IgD-negative memory B cell (primary cell): ENCODE results near the gene CDKN2B. TPM values are rescaled to one million over a fixed set of nuclear protein-coding genes. Genes with fewer than 3 reads are reported as not detected.
"Not testable (repeated sequence)": the region's sequence is repeated elsewhere in the genome, so short reads cannot be mapped to it uniquely, and the experiment has no call there.

Source experiments
- H3K27ac Mint-ChIP-seq, 3 donors: one replicate each; pipeline ENCODE4 v1.8.0; 2020 to 2022; ENCODE audit warnings: mild to moderate bottlenecking in 3 of 3, mixed read lengths in 3 of 3, moderate library complexity in 1 of 3
- H3K27me3 Mint-ChIP-seq: one replicate; pipeline ENCODE4 v1.8.0; 2021; ENCODE audit warnings: mixed read lengths
- H3K36me3 Mint-ChIP-seq: one replicate; pipeline ENCODE4 v1.8.0; 2020; ENCODE audit warnings: mild to moderate bottlenecking, mixed read lengths
- H3K4me1 Mint-ChIP-seq, 3 donors: one replicate each; pipeline ENCODE4 v1.8.0; 2020 to 2022; ENCODE audit warnings: mixed read lengths in 3 of 3, mild to moderate bottlenecking in 1 of 3
- H3K4me3 Mint-ChIP-seq, 4 donors: one replicate each; pipeline ENCODE4 v1.8.0; 2020 to 2022; ENCODE audit warnings: mild to moderate bottlenecking in 4 of 4, mixed read lengths in 4 of 4, moderate library complexity in 3 of 4
- H3K9me3 Mint-ChIP-seq, 3 donors: one replicate each; pipeline ENCODE4 v1.8.0; 2020 to 2021; ENCODE audit warnings: mixed read lengths in 3 of 3, mild to moderate bottlenecking in 1 of 3
- polyA plus RNA-seq: library from polyadenylated mRNA; unstranded; fragments of 300-500 nt; fragmentation: Illumina TruSeq; gene quantifications from one replicate; pipeline ENCODE4 v1.2.3, GENCODE V29; 2021

The CDKN2B gene
- polyA plus RNA-seq = 0.23 TPM

DNA sequence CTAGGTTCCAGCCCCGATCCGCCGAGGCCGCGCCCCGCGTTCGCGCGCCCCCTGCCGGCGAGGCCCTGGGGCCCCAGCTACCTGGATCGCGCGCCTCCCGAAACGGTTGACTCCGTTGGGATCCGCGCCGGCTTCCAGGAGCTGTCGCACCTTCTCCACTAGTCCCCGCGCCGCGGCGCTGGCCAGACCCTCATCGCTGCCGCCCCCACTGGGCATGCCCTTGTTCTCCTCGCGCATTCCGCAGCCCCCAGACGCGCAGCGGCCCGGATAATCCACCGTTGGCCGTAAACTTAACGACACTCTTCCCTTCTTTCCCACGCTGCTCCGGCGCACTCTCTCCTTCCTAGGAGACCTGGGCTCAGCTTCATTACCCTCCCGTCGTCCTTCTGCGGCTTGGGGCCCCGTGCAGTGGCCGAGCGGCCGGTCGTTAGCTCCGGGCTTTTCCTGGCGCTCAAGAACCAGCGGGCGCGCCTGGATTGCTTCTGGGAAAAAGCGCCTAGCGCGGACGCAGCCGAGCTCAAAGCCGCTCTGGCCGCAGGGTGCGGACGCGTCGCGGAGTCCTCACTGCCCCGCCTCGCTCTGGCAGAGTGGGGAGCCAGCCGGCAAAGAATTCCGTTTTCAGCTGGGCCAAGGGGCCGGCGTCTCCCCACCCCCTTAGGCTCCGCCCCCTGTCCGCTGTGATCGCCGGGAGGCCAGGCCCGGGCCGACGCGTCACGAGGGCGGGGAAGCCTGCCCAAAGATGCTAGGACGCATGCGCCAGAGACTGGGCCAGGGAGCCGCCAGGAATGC, at the start of gene CDKN2B:
Gene CDKN2B (minus strand): TSS at position 589 of the 789 bp plus-strand sequence. CDS start 352 bp downstream, at position 237.
- peaks cover 0 to 27% (median 18%) of the 10 kb centered on the region in 3 donors for H3K4me1 Mint-ChIP-seq
- H3K4me3 Mint-ChIP-seq = peak within 1 kb of the TSS; percentile 90 to 95 (median 94)
- peaks cover 0 to 1% (median 0%) of the 10 kb centered on the region in 3 donors for H3K9me3 Mint-ChIP-seq
- H3K36me3 Mint-ChIP-seq = peaks cover 6% of the 10 kb centered on the region
- H3K27me3 Mint-ChIP-seq = peaks cover 23% of the 10 kb centered on the region
- H3K27ac Mint-ChIP-seq = peak within 1 kb of the TSS; percentile 77 to 91 (median 90)

- not testable (repeated sequence) for H3K4me1 Mint-ChIP-seq, H3K27me3 Mint-ChIP-seq, H3K4me3 Mint-ChIP-seq, H3K27ac Mint-ChIP-seq, H3K9me3 Mint-ChIP-seq, H3K36me3 Mint-ChIP-seq
Observed at GRCh38 chr9:22057972-22058371, 48.9 kb upstream of the CDKN2B start.

DNA sequence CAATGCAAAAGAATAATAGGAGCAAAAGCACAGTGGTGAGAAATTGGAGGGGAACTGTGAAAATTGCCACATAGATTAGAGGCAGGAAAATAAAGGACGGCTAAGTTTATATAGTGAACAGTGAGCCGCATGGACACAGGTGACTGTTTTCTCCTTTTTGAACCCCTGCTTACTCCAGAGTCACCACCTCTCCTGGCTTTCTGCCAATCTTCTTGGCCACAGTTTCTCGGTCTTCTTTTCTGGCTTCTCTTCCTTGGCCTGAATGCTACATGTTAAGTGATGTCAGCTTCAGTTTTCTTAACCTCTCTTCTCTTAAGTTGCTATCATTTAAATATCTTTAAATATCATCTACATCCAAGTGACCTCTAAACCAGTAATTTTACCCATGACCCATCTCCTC, 47.3 kb upstream of the CDKN2B start:
- H3K4me1 Mint-ChIP-seq = peaks cover 2 to 12% (median 4%) of the 10 kb centered on the region in 3 donors
- H3K27ac Mint-ChIP-seq = no peak overlapping the region
- H3K36me3 Mint-ChIP-seq = peaks cover 2% of the 10 kb centered on the region
- no peaks in the 10 kb centered on the region for H3K9me3 Mint-ChIP-seq
- no peak overlapping the region for H3K4me3 Mint-ChIP-seq
- no peaks in the 10 kb centered on the region for H3K27me3 Mint-ChIP-seq

DNA sequence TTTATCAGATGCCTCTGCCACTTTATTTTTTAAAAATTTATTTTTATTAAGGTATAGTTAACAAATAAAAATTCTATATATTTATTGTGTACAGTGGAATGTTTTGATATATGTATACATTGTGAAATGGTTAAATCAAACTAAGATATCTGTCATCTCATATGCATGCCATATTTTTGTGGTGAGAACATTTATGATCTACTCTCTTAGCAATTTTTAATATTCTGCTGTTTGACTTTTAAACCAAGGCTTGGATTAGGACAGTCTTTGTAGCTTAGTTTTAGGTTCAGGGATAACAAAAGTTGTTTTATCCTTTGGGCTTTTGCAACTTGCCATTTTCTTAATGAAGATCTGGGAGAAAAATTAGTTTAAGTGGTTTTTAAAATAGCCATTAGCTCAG, 46.0 kb upstream of the CDKN2B start:
- Mint-ChIP-seq H3K27me3 (no peaks in the 10 kb centered on the region), H3K9me3 (no peaks in the 10 kb centered on the region)

GRCh38 chr9:22054529-22054928, 45.4 kb upstream of the CDKN2B start:
- peaks cover 8 to 25% (median 13%) of the 10 kb centered on the region in 3 donors for H3K4me1 Mint-ChIP-seq
- no peaks in the 10 kb centered on the region for H3K27me3 Mint-ChIP-seq
- no peaks in the 10 kb centered on the region for H3K9me3 Mint-ChIP-seq
- H3K4me3 Mint-ChIP-seq = no peak overlapping the region
- H3K27ac Mint-ChIP-seq = no peak overlapping the region
- H3K36me3 Mint-ChIP-seq = peaks cover 2% of the 10 kb centered on the region

More for the DNA sequence above, 46.0 kb upstream of the CDKN2B start:
- H3K4me3 Mint-ChIP-seq = no peak overlapping the region
- H3K27ac Mint-ChIP-seq = no peak overlapping the region
- H3K4me1 Mint-ChIP-seq = peaks cover 8 to 25% (median 13%) of the 10 kb centered on the region in 3 donors
- peaks cover 2% of the 10 kb centered on the region for H3K36me3 Mint-ChIP-seq

GRCh38 chr9:22054076-22054475, 45.0 kb upstream of the CDKN2B start:
- no peaks in the 10 kb centered on the region for H3K27me3 Mint-ChIP-seq
- H3K27ac Mint-ChIP-seq = no peak overlapping the region
- H3K4me3 Mint-ChIP-seq = no peak overlapping the region
- peaks cover 8 to 25% (median 13%) of the 10 kb centered on the region in 3 donors for H3K4me1 Mint-ChIP-seq
- H3K36me3 Mint-ChIP-seq = peaks cover 2% of the 10 kb centered on the region
- no peaks in the 10 kb centered on the region for H3K9me3 Mint-ChIP-seq

DNA sequence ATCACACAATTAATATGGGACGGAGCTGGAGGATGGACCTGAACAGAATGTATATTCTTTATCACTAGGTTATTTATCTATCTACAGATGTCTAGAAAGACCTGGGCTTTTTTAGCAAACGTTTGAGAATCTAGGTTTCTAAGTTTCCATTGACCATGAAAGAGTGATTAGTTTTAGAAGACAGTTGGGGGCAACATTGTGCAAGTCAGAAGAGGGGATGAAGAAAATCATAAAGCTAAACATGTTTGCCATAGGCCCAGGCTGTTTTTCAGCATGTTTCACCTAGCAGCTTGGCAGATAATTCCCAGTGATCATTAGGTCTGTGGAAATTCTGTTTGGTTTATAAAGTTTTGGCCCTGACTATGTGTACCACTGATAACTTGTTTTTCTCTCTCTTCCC, 44.1 kb upstream of the CDKN2B start:
- peaks cover 8 to 25% (median 13%) of the 10 kb centered on the region in 3 donors for H3K4me1 Mint-ChIP-seq
- H3K27ac Mint-ChIP-seq = peak overlapping the region in 1 of 3 donors; percentile 16
- no peaks in the 10 kb centered on the region for H3K9me3 Mint-ChIP-seq
- peaks cover 1% of the 10 kb centered on the region for H3K36me3 Mint-ChIP-seq
- no peak overlapping the region for H3K4me3 Mint-ChIP-seq
- no peaks in the 10 kb centered on the region for H3K27me3 Mint-ChIP-seq

- Mint-ChIP-seq H3K4me1 (peaks cover 8 to 25% (median 13%) of the 10 kb centered on the region in 3 donors), H3K36me3 (no peaks in the 10 kb centered on the region), H3K27ac (no peak overlapping the region), H3K9me3 (no peaks in the 10 kb centered on the region), H3K4me3 (no peak overlapping the region), H3K27me3 (no peaks in the 10 kb centered on the region)
Observed at GRCh38 chr9:22052376-22052945, 43.4 kb upstream of the CDKN2B start.

DNA sequence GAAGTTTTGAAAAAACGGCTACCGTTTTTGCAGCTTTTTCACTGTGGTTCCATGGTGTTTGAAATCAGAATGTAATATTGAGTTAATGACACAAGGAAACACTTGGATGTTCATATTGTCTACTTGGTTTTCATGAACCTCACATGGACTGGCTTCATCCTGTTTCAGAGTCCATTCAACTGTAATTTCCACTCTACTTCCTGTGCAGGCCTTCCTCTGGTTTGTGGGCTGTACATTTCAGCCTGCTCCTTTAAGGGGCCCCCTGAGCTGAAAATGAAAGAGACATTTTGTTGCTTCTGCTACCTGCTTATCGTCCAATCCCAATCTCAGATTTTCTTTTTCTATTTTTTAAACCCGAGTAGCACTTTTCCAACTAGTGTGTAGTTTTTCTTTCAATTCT, 41.8 kb upstream of the CDKN2B start:
- Mint-ChIP-seq H3K4me1 (peaks cover 8 to 25% (median 13%) of the 10 kb centered on the region in 3 donors), H3K27ac (no peak overlapping the region), H3K9me3 (no peaks in the 10 kb centered on the region), H3K4me3 (peak overlapping the region in 2 of 4 donors; percentile 34 to 58), H3K36me3 (peaks cover 1% of the 10 kb centered on the region), H3K27me3 (no peaks in the 10 kb centered on the region)

GRCh38 chr9:22049411-22049810, 40.3 kb upstream of the CDKN2B start:
- H3K4me1 Mint-ChIP-seq = peaks cover 8 to 25% (median 13%) of the 10 kb centered on the region in 3 donors
- no peaks in the 10 kb centered on the region for H3K27me3 Mint-ChIP-seq
- H3K27ac Mint-ChIP-seq = no peak overlapping the region
- H3K9me3 Mint-ChIP-seq = no peaks in the 10 kb centered on the region
- peaks cover 1% of the 10 kb centered on the region for H3K36me3 Mint-ChIP-seq
- no peak overlapping the region for H3K4me3 Mint-ChIP-seq

- H3K4me1 Mint-ChIP-seq = peaks cover 8 to 14% (median 13%) of the 10 kb centered on the region in 3 donors
- H3K36me3 Mint-ChIP-seq = peaks cover 1% of the 10 kb centered on the region
- H3K27me3 Mint-ChIP-seq = no peaks in the 10 kb centered on the region
- no peak overlapping the region for H3K4me3 Mint-ChIP-seq
- no peaks in the 10 kb centered on the region for H3K9me3 Mint-ChIP-seq
- H3K27ac Mint-ChIP-seq = no peak overlapping the region
Observed at GRCh38 chr9:22047596-22047995, 38.5 kb upstream of the CDKN2B start.

GRCh38 chr9:22046243-22046885, 37.3 kb upstream of the CDKN2B start:
- Mint-ChIP-seq H3K4me3 (no peak overlapping the region), H3K27ac (no peak overlapping the region)

GRCh38 chr9:22045423-22045822, 36.3 kb upstream of the CDKN2B start:
- Mint-ChIP-seq H3K9me3 (no peaks in the 10 kb centered on the region), H3K4me3 (no peak overlapping the region), H3K27ac (no peak overlapping the region), H3K36me3 (peaks cover 3% of the 10 kb centered on the region), H3K27me3 (no peaks in the 10 kb centered on the region), H3K4me1 (peaks cover 0 to 2% (median 0%) of the 10 kb centered on the region in 3 donors)

More at GRCh38 chr9:22046243-22046885, 37.3 kb upstream of the CDKN2B start:
- peaks cover 1% of the 10 kb centered on the region for H3K36me3 Mint-ChIP-seq
- H3K9me3 Mint-ChIP-seq = no peaks in the 10 kb centered on the region
- peaks cover 6 to 12% (median 8%) of the 10 kb centered on the region in 3 donors for H3K4me1 Mint-ChIP-seq
- no peaks in the 10 kb centered on the region for H3K27me3 Mint-ChIP-seq

DNA sequence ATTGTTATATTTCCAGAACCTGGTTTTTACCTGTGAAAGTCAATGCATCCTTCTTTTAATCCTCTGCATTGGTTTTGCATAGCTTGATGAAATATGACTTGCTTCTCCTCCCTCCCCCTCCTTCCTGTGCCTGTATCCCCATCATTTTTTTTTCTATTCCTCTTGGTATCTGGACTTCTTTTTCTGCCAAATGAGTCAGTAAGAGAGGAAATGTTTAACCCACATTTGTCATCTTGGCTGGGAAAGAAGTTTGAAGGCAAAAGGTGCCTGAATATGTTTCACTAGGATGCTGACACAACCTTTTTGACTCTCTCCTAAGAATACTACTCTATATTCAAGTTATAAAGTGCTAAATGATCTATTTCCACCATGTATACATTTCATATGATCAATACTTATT, 35.5 kb upstream of the CDKN2B start:
- no peak overlapping the region for H3K27ac Mint-ChIP-seq
- H3K9me3 Mint-ChIP-seq = no peaks in the 10 kb centered on the region
- H3K4me1 Mint-ChIP-seq = no peaks in the 10 kb centered on the region
- H3K36me3 Mint-ChIP-seq = peaks cover 3% of the 10 kb centered on the region
- no peaks in the 10 kb centered on the region for H3K27me3 Mint-ChIP-seq
- no peak overlapping the region for H3K4me3 Mint-ChIP-seq

DNA sequence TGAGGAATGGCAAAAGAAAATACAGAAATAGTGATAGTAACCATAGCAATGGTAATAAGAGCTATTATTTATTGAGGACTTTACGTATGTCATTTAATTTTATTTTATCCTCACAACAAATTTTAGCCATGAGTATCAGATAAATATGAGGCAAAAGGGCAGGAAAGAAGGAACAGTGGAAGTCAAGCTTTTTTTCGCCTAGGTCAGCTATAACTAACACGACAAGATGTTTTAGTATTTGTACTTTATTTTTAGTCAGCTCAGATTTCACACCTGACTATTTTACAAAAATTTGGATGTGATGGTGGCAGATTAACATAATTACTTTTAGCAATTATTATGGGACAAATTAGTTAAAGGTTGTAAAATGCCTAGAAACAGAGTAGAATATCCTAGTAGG, 34.8 kb upstream of the CDKN2B start:
- H3K4me1 Mint-ChIP-seq = no peaks in the 10 kb centered on the region
- H3K27me3 Mint-ChIP-seq = no peaks in the 10 kb centered on the region
- no peak overlapping the region for H3K4me3 Mint-ChIP-seq
- H3K27ac Mint-ChIP-seq = no peak overlapping the region
- H3K9me3 Mint-ChIP-seq = no peaks in the 10 kb centered on the region
- H3K36me3 Mint-ChIP-seq = peaks cover 3% of the 10 kb centered on the region
